Measurements from ENCODE around the gene SLC9C1. TPM values are rescaled to one million over a fixed set of nuclear protein-coding genes. Genes with fewer than 3 reads are reported as not detected.

Gene SLC9C1
- total and polyA plus RNA-seq, 9 of the 15 experiments (the other 6 are each of a cell fraction or from before 2014, with no cell fraction given): not detected

- in situ Hi-C loops (cut with MboI): loop anchor here (25.0 kb wide), 1 partner anchor 389 kb away; no protein-coding TSS in a partner anchor
- ChIA-PET CTCF (ENCODE audit: low intra/inter-chr PET ratio) (no interaction called here), POLR2A (no interaction called here)
- Histone ChIP-seq H3K9ac (ENCODE audit: insufficient read depth in 1 of 2, low read depth in 2 of 2, low read length in 2 of 2) (no peak overlapping the region), H3K27ac (ENCODE audit: extremely low read depth, low read depth, low read length) (no peak overlapping the region), H3K79me2 (ENCODE audit: control insufficient read depth, insufficient read depth, low read length) (no peaks in the 10 kb centered on the region), H3K36me3 (ENCODE audit: control insufficient read depth, insufficient read depth, low read length) (no peaks in the 10 kb centered on the region), H3K27me3 (ENCODE audit: control insufficient read depth in 2 of 2, insufficient read depth in 2 of 2, low read length in 2 of 2) (no peaks in the 10 kb centered on the region), H3K9me3 (replicated peaks; ENCODE audit: control insufficient read depth, insufficient read depth, low read depth, low read length) (no peaks in the 10 kb centered on the region), H3K4me2 (ENCODE audit: insufficient read depth, low read length) (no peak overlapping the region), H3K4me3 (no peak overlapping the region), H2AFZ (ENCODE audit: low read depth, low read length) (no peak overlapping the region), H4K20me1 (replicated peaks; ENCODE audit: control insufficient read depth, insufficient read depth, low read length) (no peaks in the 10 kb centered on the region), H3K9me1 (ENCODE audit: control insufficient read depth, insufficient read depth, low read length) (no peaks in the 10 kb centered on the region), H3K4me1 (replicated peaks in 1 of 2; ENCODE audit: control insufficient read depth in 2 of 2, insufficient read depth in 2 of 2, low read length in 2 of 2) (no peaks in the 10 kb centered on the region)
- ATAC-seq (no peak), DNase-seq (ENCODE audit: extremely low read depth in 1 of 4, low spot score in 3 of 4) (no peak), FAIRE-seq (no peak)
- intact Hi-C loops (cut with micrococcal nuclease): no loop called here
- 8% methylated on average over 2 of the region's 2 CpGs for WGBS (ENCODE audit: insufficient coverage, low coverage, missing lambda C conversion rate)
- no TSS peak for BruUV-seq (replicated peaks)
- no peak for TF ChIP-seq DNMT1 (IDR thresholded peaks at IDR 0.05)
- no peak for TF ChIP-seq ZBTB17 (CRISPR knock-in tag; IDR thresholded peaks at IDR 0.05)
- TF ChIP-seq C11orf30 (IDR thresholded peaks at IDR 0.05; ENCODE audit: low read depth): no peak
- TF ChIP-seq STAT6 (CRISPR knock-in tag; IDR thresholded peaks at IDR 0.05): no peak
- TF ChIP-seq TOE1 (IDR thresholded peaks at IDR 0.05; ENCODE audit: borderline replicate concordance): no peak
- no peak for TF ChIP-seq TOE1 (CRISPR knock-in tag; IDR thresholded peaks at IDR 0.05; ENCODE audit: borderline replicate concordance, low read depth)
- no peak for TF ChIP-seq CHCHD3 (CRISPR knock-in tag; IDR thresholded peaks at IDR 0.05)
- TF ChIP-seq SAP30 (IDR thresholded peaks at IDR 0.05; ENCODE audit: borderline replicate concordance, insufficient read depth, low read depth, low read length, poor library complexity, severe bottlenecking): no peak
- no peak for TF ChIP-seq ZNF609 (CRISPR knock-in tag; IDR thresholded peaks at IDR 0.05; ENCODE audit: borderline replicate concordance)
- TF ChIP-seq ZNF23 (CRISPR knock-in tag; IDR thresholded peaks at IDR 0.05): no peak
- TF ChIP-seq CC2D1A (IDR thresholded peaks at IDR 0.05): no peak
- no peak for TF ChIP-seq ID3 (CRISPR knock-in tag; IDR thresholded peaks at IDR 0.05)
- no peak for TF ChIP-seq ID3 (tag; IDR thresholded peaks at IDR 0.05)
These were observed 170.5 kb downstream of the SLC9C1 start for GRCh38 chr3:112123548-112123947.
